Fibroblast of gingiva (primary cell): ENCODE data around the gene TULP4.
"Not testable (repeated sequence)": the region's sequence is repeated elsewhere in the genome, so short reads cannot be mapped to it uniquely, and the experiment has no call there.

Experiments
- DNase-seq: peaks from one replicate; pipeline ENCODE4 v3.0.0-alpha.2; 2011; ENCODE audit warnings: low read depth

Gene TULP4

GRCh38 chr6:158468666-158469065 lies 156.4 kb downstream of the TULP4 start:
- DNase-seq, result no peak

DNA sequence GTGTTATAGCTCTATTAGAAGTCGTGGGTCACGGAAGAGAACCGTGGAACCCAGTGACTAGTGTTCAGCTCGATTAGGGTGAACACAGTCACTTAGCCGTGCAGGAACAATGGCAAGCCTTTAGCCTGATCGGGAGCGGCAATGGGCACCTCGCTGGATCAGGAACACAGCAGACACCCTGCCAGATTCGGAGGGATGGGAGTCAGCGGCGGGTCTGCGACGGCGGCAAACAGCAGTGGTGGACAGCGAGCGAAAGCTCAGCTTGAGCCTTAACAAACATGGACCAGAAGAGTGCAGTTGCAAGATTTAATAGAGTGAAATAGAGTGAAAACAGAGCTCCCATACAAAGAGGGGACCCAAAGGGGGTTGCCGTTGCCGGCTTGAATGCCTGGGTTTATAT lies 157.8 kb downstream of the TULP4 start:
- DNase-seq, result not testable (repeated sequence)

GRCh38 chr6:158471339-158471738 lies 159.1 kb downstream of the TULP4 start:
- no peak for DNase-seq

GRCh38 chr6:158472447-158472846 lies 160.2 kb downstream of the TULP4 start:
- DNase-seq, result no peak

DNA sequence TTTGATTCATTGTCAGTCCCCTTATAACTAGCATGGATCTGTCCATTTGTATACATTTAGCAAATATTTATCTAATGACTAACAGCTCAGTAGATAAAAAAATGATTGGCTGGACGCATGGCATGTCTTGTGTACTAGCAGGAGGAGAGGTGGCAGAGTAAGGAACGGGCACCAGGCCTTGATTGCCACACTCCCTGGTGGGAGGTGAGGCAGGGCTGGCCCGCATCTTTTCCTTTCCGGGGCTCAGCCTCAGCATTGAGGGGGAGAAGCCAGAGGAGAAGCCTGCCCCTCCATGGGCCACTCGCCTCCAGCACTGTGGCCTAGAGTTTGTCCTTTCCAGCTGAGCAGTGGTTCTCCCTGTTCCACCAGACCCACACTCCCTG lies 162.7 kb downstream of the TULP4 start:
- DNase-seq, result peak; percentile 25

GRCh38 chr6:158475344-158476302 lies 163.4 kb downstream of the TULP4 start:
- DNase-seq, result no peak

- DNase-seq, result no peak
These were observed 164.1 kb downstream of the TULP4 start for GRCh38 chr6:158476389-158476788.

GRCh38 chr6:158477722-158478121 lies 165.5 kb downstream of the TULP4 start:
- DNase-seq, result not testable (repeated sequence)

DNA sequence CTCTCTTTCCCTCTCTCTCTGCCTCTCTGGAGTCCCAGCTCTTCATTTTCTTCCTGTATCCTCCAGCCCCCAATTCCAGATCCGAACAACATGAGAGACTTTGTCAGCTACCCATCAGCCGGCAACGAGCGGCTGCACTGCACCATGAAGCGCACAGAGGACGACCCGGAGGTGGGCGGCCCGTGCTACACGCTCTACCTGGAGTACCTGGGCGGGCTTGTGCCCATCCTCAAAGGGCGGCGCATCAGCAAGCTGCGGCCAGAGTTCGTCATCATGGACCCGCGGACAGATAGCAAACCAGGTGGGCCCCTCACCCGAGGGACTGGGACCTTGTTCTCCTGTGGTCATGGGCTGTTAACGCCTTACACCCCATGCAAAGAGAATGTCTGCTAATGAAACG lies 168.7 kb downstream of the TULP4 start:
- DNase-seq, result no peak

DNA sequence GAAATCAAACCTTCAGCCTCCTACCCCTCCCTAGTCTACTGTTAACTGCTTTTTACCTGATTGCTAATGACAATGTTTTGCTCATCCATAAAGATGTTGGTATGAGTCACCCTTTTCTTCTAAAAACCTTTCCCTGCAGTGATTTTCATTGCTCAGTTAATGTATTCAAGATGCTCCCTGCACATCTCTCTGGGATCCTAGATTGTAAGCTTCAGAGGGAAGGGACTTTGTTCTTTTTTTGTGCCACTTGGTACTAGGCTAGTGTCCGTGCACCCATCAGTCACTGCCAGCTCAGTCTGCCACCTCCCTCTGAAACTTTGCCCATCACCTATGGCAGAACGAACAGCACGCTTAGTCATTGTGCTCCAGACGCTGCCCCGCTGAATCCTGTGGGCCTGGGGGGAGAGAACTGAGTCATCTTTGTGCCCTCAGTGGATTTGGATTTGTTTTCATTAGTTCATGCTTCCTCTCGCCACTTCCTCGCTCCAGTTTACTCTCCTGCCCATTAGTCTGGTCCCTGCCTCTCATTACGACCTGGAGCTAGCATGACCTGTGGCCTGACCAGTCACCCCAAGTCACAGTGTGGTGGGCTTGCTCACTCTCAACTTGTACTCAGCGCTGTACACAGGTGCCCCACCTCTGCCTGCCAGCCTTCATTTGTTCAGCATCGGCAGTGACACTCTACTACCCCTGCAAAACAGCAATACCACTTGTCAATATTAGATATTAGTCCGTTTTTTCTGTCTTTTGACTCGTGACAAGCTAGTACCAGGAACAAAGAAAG lies 169.6 kb downstream of the TULP4 start:
- peak; percentile 65 for DNase-seq

DNA sequence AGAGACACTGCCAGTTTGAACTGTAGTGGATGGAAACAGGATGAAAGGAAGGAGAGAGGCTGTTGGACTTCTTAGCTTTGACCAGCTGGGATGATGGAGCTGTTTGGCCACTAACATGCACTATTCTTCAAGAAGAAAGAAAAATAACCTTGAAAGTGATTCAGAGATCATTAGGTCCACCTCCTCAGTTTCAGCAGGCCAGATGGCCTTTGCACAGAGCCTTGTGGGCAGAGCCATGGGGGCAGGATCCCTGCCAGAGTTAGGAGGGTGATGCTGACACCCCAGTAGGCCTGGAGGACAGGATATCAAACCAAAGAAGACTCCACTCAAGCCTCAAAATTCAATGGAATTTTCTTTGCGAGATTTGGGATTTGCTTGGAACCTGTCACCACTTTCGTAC lies 173.2 kb downstream of the TULP4 start:
- no peak for DNase-seq

DNA sequence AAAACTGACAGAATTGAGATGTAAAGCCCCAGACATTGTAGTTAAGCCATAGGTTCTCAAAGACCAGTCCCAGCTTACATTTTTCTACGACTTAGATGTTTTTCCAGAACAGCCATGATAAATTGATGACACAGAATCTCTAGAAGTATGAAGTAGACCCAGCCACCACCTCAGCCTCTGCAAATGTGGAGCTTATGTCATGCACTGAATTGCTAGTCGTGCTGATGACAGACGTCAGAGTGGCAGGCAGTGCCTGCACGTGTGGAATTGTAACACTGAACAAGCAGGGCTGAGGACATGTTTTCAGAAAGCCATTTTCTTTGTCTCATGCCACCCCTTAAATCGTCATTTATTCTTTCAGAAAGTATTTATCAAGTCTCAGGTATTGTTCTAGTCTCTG lies 175.2 kb downstream of the TULP4 start:
- no peak for DNase-seq

DNA sequence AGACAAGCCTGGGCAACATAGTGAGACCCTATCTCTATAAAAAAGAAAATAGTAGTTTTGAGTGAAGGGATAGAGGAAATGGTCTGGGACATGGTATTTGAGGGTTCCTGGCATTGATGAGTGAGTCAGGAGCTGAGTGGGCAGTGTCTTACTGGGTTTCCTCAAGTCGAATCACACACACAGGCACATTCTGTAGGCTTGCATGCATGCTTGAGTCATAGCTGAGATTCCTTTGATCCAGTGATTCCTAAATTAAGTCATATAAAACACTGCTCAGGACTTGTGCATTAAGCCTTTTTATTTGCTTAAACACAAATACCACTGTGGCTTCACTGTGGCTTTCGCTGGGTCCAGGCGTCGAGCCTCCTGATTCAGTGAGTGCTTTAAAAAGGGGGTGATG lies 175.8 kb downstream of the TULP4 start:
- DNase-seq, result peak; percentile 86

GRCh38 chr6:158489441-158489840 lies 177.2 kb downstream of the TULP4 start:
- DNase-seq, result no peak

- no peak for DNase-seq
These were observed 180.6 kb downstream of the TULP4 start for GRCh38 chr6:158492881-158493280.

GRCh38 chr6:158496700-158497099 lies 184.4 kb downstream of the TULP4 start:
- no peak for DNase-seq

- DNase-seq, result no peak
These were observed 185.4 kb downstream of the TULP4 start for GRCh38 chr6:158497620-158498019.

DNA sequence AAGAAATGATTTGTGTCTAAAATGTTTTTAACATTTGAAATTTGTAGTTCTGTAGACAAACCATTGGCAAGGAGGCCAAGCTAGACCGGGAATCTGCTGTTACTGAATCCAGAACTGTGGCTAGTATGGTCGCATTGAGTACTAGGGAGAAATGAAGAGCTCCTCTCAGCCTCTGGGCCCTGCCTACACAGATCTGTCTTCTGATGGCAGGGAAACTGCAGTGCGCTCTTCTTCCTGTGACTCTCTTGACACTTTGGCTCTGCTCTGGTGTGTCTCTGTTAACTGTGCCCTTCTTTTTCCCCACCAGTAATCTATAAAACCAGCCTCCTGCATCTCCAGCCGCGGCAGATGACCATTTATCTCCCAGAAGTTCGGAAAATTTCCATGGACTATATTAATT lies 186.1 kb downstream of the TULP4 start:
- no peak for DNase-seq

DNA sequence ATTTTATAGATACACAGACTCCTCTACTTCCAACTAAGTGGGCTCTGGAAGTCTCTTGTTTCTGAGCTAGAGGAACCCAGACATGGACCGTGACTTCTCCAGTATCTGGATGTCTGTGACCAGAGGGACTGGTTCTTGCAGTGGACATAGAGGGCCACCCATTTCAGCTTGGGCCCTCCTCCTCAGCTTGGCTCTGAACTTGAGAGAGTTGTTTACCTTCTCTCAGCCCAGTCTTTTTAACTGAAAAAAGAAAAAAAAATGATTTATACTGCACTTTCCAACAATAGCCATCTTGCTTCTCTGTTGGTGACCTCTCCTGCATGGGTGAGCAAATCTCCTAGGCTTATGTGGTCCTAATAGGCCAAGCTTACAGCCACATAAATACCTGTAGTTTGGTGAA lies 187.3 kb downstream of the TULP4 start:
- no peak for DNase-seq

DNA sequence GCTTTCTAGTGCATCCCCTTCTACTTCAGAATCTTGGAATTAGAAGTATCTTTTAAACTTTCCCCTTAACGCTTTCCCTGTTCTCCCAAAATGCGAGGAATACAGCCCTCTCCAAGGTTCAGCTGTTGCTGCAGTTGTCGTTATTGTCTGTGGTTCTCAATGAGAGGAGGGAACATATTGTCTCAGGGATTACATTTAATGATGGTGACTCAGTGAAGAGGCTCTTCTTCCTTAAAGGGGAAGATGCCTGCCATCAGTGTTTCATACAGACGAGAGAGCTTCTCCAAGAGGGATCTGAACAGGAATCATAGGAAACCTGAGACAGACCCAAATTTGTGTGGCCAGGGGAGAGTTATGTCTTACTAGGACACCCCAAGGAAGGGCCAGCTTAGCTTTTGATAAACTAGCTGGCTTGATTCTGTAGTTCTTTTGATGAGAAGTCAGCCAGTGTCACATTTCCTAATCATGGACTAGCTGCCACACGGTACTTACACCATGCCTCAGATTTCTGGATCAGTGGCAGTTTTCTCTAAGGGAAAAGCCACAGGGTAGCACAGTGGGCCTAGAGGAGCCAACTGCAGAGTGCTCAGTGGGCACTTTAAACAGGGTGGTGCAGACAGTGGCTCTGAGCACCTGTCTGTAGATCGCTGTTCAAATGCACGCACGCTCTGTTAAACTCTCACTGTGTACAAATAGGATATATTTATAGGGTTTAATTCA lies 187.9 kb downstream of the TULP4 start:
- peak; percentile 48 for DNase-seq

DNA sequence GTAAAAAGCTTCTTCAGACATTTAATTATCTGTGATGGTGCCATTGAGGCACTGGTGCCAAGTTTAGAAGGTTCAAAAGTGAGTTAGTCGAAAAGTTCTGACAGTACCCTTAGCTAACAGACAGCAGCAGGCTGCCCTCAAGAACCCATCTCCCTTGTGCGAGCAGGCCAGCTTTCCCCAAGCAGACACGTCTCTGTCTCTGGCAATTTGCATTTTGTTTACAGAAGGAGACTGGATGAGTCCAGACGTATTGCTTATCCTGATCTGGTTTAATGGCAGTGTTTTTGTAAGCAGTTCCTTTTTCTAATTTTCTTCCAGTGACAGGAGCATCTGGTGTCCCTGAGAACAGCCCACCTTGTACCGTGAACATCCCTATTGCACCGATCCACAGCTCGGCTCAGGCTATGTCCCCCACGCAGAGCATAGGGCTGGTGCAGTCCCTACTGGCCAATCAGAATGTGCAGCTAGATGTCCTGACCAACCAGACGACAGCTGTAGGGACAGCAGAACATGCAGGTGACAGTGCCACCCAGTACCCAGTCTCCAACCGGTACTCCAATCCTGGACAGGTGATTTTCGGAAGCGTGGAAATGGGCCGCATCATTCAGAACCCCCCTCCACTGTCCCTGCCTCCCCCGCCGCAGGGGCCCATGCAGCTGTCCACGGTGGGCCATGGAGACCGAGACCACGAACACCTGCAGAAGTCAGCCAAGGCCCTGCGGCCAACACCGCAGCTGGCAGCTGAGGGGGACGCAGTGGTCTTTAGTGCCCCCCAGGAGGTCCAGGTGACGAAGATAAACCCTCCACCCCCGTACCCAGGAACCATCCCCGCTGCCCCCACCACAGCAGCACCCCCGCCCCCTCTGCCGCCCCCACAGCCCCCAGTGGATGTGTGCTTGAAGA lies 189.3 kb downstream of the TULP4 start:
- DNase-seq, result no peak
